K562 (cell line): Measurements from ENCODE around the gene DHCR7. TPM values are rescaled to one million over a fixed set of nuclear protein-coding genes. Genes with fewer than 3 reads are reported as not detected.

ENCODE experiments used
- ARHGAP35 ChIP-seq: fragments of 450-650 bp; IDR thresholded peaks from 2 replicates; pipeline ENCODE4 v1.6.1; 2018; ENCODE audit not compliant: partially characterized antibody
- DLX4 ChIP-seq: fragments of 250-450 bp; sonication (Bioruptor Pico); IDR thresholded peaks from 2 replicates; pipeline ENCODE4 v1.6.1; 2021; ENCODE audit warnings: mild to moderate bottlenecking
- FOXP4 ChIP-seq: sonication (generic); formaldehyde crosslinking; IDR thresholded peaks from 2 replicates; pipeline ENCODE4 v1.8.0; 2022; ENCODE audit warnings: mild to moderate bottlenecking, missing genetic modification reagents, borderline replicate concordance
- HES1 ChIP-seq: fragments of 450-650 bp; IDR thresholded peaks from 2 replicates; pipeline ENCODE4 v1.6.1; 2016; ENCODE audit warnings: low read depth, mild to moderate bottlenecking, moderate library complexity
- HNRNPK ChIP-seq: fragments of 200-400 bp; formaldehyde crosslinking; IDR thresholded peaks from one replicate; pipeline ENCODE4 v1.6.1; 2018; ENCODE audit warnings: mild to moderate bottlenecking, low read depth, low read length; ENCODE audit not compliant: poor library complexity, severe bottlenecking
- MAFK ChIP-seq: IDR thresholded peaks from 2 replicates; pipeline ENCODE4 v1.6.1; 2011; ENCODE audit warnings: low read length, improper control_type of control experiment
- MYC ChIP-seq, 2 experiments: fragments of 250-450 bp in 1 of 2; sonication (Bioruptor Pico) in 1 of 2; IDR thresholded peaks; 2 replicates each; pipeline versions ENCODE4 v1.5.1 to v1.6.1; 2012 to 2021; ENCODE audit warnings: low read depth in 2 of 2, borderline replicate concordance in 1 of 2, improper control_type of control experiment in 1 of 2, low read length in 1 of 2, mild to moderate bottlenecking in 1 of 2, moderate library complexity in 1 of 2
- NCOA2 ChIP-seq, 2 experiments: fragments of 450-650 bp; IDR thresholded peaks; 2 replicates each; pipeline ENCODE4 v1.6.1; 2018; ENCODE audit warnings: mild to moderate bottlenecking in 2 of 2, moderate library complexity in 1 of 2; ENCODE audit not compliant: partially characterized antibody in 2 of 2
- NFYB ChIP-seq: IDR thresholded peaks from 2 replicates; pipeline ENCODE4 v1.6.1; 2011; ENCODE audit warnings: mild to moderate bottlenecking, moderate library complexity; ENCODE audit not compliant: insufficient read length; ENCODE audit errors: extremely low read depth
- PCBP1 ChIP-seq: fragments of 200-400 bp; formaldehyde crosslinking; IDR thresholded peaks from 2 replicates; pipeline ENCODE4 v1.6.1; 2018; ENCODE audit warnings: mild to moderate bottlenecking, low read depth, low read length; ENCODE audit not compliant: poor library complexity, severe bottlenecking
- POLR2G ChIP-seq: fragments of 200-400 bp; formaldehyde crosslinking; IDR thresholded peaks from 2 replicates; pipeline ENCODE4 v1.6.1; 2017; ENCODE audit warnings: low read depth, mild to moderate bottlenecking, antibody characterized with exemption, low read length, moderate library complexity
- RBFOX2 ChIP-seq: fragments of 200-400 bp; formaldehyde crosslinking; IDR thresholded peaks from 2 replicates; pipeline ENCODE4 v1.6.1; 2017; ENCODE audit warnings: low read depth, mild to moderate bottlenecking, low read length, moderate library complexity
- RERE ChIP-seq: sonication (generic); formaldehyde crosslinking; IDR thresholded peaks from 2 replicates; pipeline ENCODE4 v1.8.0; 2023; ENCODE audit warnings: missing genetic modification reagents, mild to moderate bottlenecking, borderline replicate concordance
- SRF ChIP-seq, 2 experiments: fragments of 250-450, 450-650 bp in 1 of 2; sonication (Bioruptor Pico) in 1 of 2; sonication (generic) in 1 of 2; formaldehyde crosslinking; IDR thresholded peaks; 2 replicates each; pipeline versions ENCODE4 v1.5.0 to v1.5.1; 2020 to 2022; ENCODE audit warnings: mild to moderate bottlenecking in 1 of 2, missing genetic modification reagents in 1 of 2
- STAT5A ChIP-seq: IDR thresholded peaks from 2 replicates; pipeline ENCODE4 v1.6.1; 2012; ENCODE audit warnings: low read length, inconsistent platforms, borderline replicate concordance
- polyA plus RNA-seq, 8 experiments: library from polyadenylated mRNA; depleted of rRNA in 4 of 8; stranded (reverse) in 5 of 8; unstranded in 3 of 8; fragments of >200 nt; fragmentation: Nextera tagmentation in 2 of 8; fragmentation: Illumina TruSeq in 1 of 8; extraction: Ambion mirVana in 2 of 8; extraction: Trizol in 1 of 8; gene quantifications; 2 replicates each; pipeline versions ENCODE4 v1.2.1 to v1.2.3, GENCODE V29; 2011 to 2014; ENCODE audit warnings: inconsistent platforms in 1 of 8, missing spikeins in 1 of 8
- total RNA-seq, 7 experiments: library from RNA; depleted of rRNA in 6 of 7; stranded (reverse); fragments of >200 nt in 6 of 7; fragmentation: Illumina TruSeq in 2 of 7; extraction: Trizol in 2 of 7; gene quantifications; 2 replicates each; pipeline versions ENCODE4 v1.2.1 to v1.2.3, GENCODE V29; 2011 to 2021; ENCODE audit warnings: low replicate concordance in 1 of 7

DHCR7 gene
- total and polyA plus RNA-seq, 9 of the 15 experiments (the other 6 are each of a cell fraction or from before 2014, with no cell fraction given) = 8.4 to 192 (median 82.4) TPM

GRCh38 chr11:71448257-71449171, at the start of gene DHCR7 (continued):
- TF ChIP-seq ARHGAP35 (no peak), HNRNPK (peak; percentile 84), HES1 (no peak), FOXP4 (CRISPR knock-in tag) (no peak), SRF (CRISPR knock-in tag; IDR thresholded peaks at IDR 0.05) (no peak), STAT5A (no peak), MAFK (no peak), MYC (IDR thresholded peaks at IDR 0.05; ENCODE audit: low read depth, low read length) (peak; percentile 89), MYC (CRISPR knock-in tag; IDR thresholded peaks at IDR 0.05; ENCODE audit: borderline replicate concordance, low read depth) (peak; percentile 89), NFYB (peak; percentile 80), RBFOX2 (peak; percentile 78), POLR2G (peak; percentile 83), PCBP1 (no peak), RERE (CRISPR knock-in tag) (no peak), DLX4 (CRISPR knock-in tag) (no peak), NCOA2 (IDR thresholded peaks at IDR 0.05; ENCODE audit: partially characterized antibody in 2 of 2) (no peak)
